Vagina (tissue), 2 donors: Measurements from ENCODE around the gene SCD5. TPM values are rescaled to one million over a fixed set of nuclear protein-coding genes. Genes with fewer than 3 reads are reported as not detected.

Source experiments
- DNase-seq, 2 donors: peaks; one replicate each; pipeline ENCODE4 v3.0.0-alpha.2; 2017; ENCODE audit errors: extremely low spot score in 2 of 2
- H3K27ac ChIP-seq: fragments of 200-600 bp; sonication (generic); one replicate; pipeline ENCODE4 v1.5.1; 2019
- H3K27me3 ChIP-seq: fragments of 200-600 bp; sonication (generic); one replicate; pipeline ENCODE4 v1.5.1; 2019
- H3K36me3 ChIP-seq, 2 donors: fragments of 200-600 bp; sonication (generic); one replicate each; pipeline ENCODE4 v1.5.1; 2017 to 2019
- H3K4me1 ChIP-seq: fragments of 200-600 bp; sonication (generic); one replicate; pipeline ENCODE4 v1.5.1; 2019
- H3K4me3 ChIP-seq, 2 donors: fragments of 200-600 bp; sonication (generic); 1 replicate in 1 of 2; 2 replicates in 1 of 2; pipeline ENCODE4 v1.5.1; 2016 to 2019
- H3K9me3 ChIP-seq: fragments of 200-600 bp; sonication (generic); one replicate; pipeline ENCODE4 v1.5.1; 2019
- CTCF ChIP-seq, 3 experiments: fragments of 450-650 bp in 2 of 3; fragments of 200-600 bp in 1 of 3; sonication (generic) in 1 of 3; IDR thresholded peaks; one replicate each; pipeline ENCODE4 v1.5.1; 2017 to 2019; ENCODE audit warnings: antibody characterized with exemption in 3 of 3, mild to moderate bottlenecking in 2 of 3, moderate library complexity in 2 of 3
- POLR2A ChIP-seq, 2 donors: fragments of 450-650 bp; IDR thresholded peaks; one replicate each; pipeline ENCODE4 v1.6.1; 2017; ENCODE audit warnings: antibody characterized with exemption in 2 of 2, mild to moderate bottlenecking in 2 of 2, moderate library complexity in 2 of 2
- POLR2AphosphoS5 ChIP-seq, 2 donors: sonication (generic); formaldehyde crosslinking; IDR thresholded peaks; one replicate each; pipeline ENCODE4 v1.9.0; 2017; ENCODE audit warnings: antibody characterized with exemption in 2 of 2, mild to moderate bottlenecking in 2 of 2, low read depth in 1 of 2; ENCODE audit not compliant: insufficient read depth in 1 of 2
- intact Hi-C: fragments of 100-400 bp; cut with DNase I; formaldehyde crosslinking; loops from one replicate; pipeline ENCODE4 v1.15.1; 2023
- total RNA-seq: library from RNA; depleted of rRNA; stranded (reverse); fragments of >200 nt; gene quantifications from one replicate; pipeline ENCODE4 v1.2.3, GENCODE V29; 2016

SCD5 gene
- total RNA-seq, 1 donor from 2014 or later: 16.9 TPM

- Histone ChIP-seq H3K27me3 (no peaks in the 10 kb centered on the region), H3K36me3 (no peaks in the 10 kb centered on the region), H3K4me3 (no peak overlapping the region), H3K9me3 (no peaks in the 10 kb centered on the region), H3K4me1 (no peaks in the 10 kb centered on the region), H3K27ac (no peak overlapping the region)
- intact Hi-C loops: no loop called here
- TF ChIP-seq POLR2AphosphoS5 (IDR thresholded peaks at IDR 0.05; ENCODE audit: insufficient read depth in 1 of 2, low read depth in 1 of 2) (no peak), POLR2A (IDR thresholded peaks at IDR 0.05) (no peak), CTCF (IDR thresholded peaks at IDR 0.05) (no peak)
- no peak for DNase-seq
These were observed 175.4 kb downstream of the SCD5 start for GRCh38 chr4:82623121-82623683.

- intact Hi-C loops: no loop called here
- H3K27ac ChIP-seq: no peak overlapping the region
- no peaks in the 10 kb centered on the region for H3K4me1 ChIP-seq
- TF ChIP-seq POLR2AphosphoS5 (IDR thresholded peaks at IDR 0.05; ENCODE audit: insufficient read depth in 1 of 2, low read depth in 1 of 2) (no peak), POLR2A (IDR thresholded peaks at IDR 0.05) (no peak), CTCF (IDR thresholded peaks at IDR 0.05) (no peak)
- no peak for DNase-seq
- no peaks in the 10 kb centered on the region for H3K9me3 ChIP-seq
- no peaks in the 10 kb centered on the region for H3K27me3 ChIP-seq
- no peaks in the 10 kb centered on the region for H3K36me3 ChIP-seq
- H3K4me3 ChIP-seq: no peak overlapping the region
These were observed 177.3 kb downstream of the SCD5 start for GRCh38 chr4:82621251-82621650.

- Histone ChIP-seq H3K9me3 (no peaks in the 10 kb centered on the region), H3K4me1 (no peaks in the 10 kb centered on the region), H3K36me3 (no peaks in the 10 kb centered on the region), H3K4me3 (no peak overlapping the region), H3K27me3 (no peaks in the 10 kb centered on the region), H3K27ac (no peak overlapping the region)
- intact Hi-C loops: no loop called here
- TF ChIP-seq CTCF (IDR thresholded peaks at IDR 0.05) (no peak), POLR2AphosphoS5 (IDR thresholded peaks at IDR 0.05; ENCODE audit: insufficient read depth in 1 of 2, low read depth in 1 of 2) (no peak), POLR2A (IDR thresholded peaks at IDR 0.05) (no peak)
- no peak for DNase-seq
These were observed 178.4 kb downstream of the SCD5 start for GRCh38 chr4:82620126-82620735.

GRCh38 chr4:82618103-82618720 is 180.4 kb downstream of the SCD5 start:
- H3K27ac ChIP-seq: no peak overlapping the region
- H3K36me3 ChIP-seq: no peaks in the 10 kb centered on the region
- TF ChIP-seq POLR2A (IDR thresholded peaks at IDR 0.05): no peak
- no peak for TF ChIP-seq CTCF (IDR thresholded peaks at IDR 0.05)
- no peak for TF ChIP-seq POLR2AphosphoS5 (IDR thresholded peaks at IDR 0.05; ENCODE audit: insufficient read depth in 1 of 2, low read depth in 1 of 2)
- intact Hi-C loops: no loop called here
- H3K4me1 ChIP-seq: no peaks in the 10 kb centered on the region
- no peak for DNase-seq
- H3K4me3 ChIP-seq: no peak overlapping the region
- no peaks in the 10 kb centered on the region for H3K27me3 ChIP-seq
- no peaks in the 10 kb centered on the region for H3K9me3 ChIP-seq
